ENCODE measurements around the gene C8A.

DNA sequence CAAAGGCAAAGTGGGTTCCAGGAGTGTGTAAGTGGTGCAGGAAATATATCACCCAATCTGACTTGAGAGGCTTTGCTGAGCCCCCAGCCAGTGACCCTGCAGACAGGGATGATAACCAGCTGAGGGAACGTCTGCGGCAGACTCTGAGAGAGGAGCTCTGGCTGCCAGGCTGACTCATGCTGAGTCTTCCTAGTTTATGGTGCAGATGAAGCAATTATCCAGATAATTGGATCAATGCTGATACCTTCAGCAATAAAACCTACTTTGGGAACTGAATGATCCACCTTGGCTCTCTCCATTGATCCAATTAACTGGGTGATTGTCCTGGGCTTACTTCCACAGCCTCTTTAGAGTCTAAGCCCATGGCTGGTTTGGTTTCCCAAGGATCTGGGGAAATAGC lies 103.9 kb downstream of the C8A start:
- TF ChIP-seq KAT7 (CRISPR knock-in tag; IDR thresholded peaks at IDR 0.05; ENCODE audit: borderline replicate concordance) (no peak), ZNF317 (CRISPR knock-in tag; IDR thresholded peaks at IDR 0.05; ENCODE audit: borderline replicate concordance, low read depth) (no peak), SP1 (CRISPR knock-in tag; conservative IDR thresholded peaks at IDR 0.05) (no peak)
- TF ChIP-seq, protein P1, sequence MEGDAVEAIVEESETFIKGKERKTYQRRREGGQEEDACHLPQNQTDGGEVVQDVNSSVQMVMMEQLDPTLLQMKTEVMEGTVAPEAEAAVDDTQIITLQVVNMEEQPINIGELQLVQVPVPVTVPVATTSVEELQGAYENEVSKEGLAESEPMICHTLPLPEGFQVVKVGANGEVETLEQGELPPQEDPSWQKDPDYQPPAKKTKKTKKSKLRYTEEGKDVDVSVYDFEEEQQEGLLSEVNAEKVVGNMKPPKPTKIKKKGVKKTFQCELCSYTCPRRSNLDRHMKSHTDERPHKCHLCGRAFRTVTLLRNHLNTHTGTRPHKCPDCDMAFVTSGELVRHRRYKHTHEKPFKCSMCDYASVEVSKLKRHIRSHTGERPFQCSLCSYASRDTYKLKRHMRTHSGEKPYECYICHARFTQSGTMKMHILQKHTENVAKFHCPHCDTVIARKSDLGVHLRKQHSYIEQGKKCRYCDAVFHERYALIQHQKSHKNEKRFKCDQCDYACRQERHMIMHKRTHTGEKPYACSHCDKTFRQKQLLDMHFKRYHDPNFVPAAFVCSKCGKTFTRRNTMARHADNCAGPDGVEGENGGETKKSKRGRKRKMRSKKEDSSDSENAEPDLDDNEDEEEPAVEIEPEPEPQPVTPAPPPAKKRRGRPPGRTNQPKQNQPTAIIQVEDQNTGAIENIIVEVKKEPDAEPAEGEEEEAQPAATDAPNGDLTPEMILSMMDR (IDR thresholded peaks at IDR 0.05) = no peak
- TF ChIP-seq, protein P2, sequence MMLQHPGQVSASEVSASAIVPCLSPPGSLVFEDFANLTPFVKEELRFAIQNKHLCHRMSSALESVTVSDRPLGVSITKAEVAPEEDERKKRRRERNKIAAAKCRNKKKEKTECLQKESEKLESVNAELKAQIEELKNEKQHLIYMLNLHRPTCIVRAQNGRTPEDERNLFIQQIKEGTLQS (CRISPR knock-in tag; conservative IDR thresholded peaks at IDR 0.05) = no peak
- TF ChIP-seq, protein P3, sequence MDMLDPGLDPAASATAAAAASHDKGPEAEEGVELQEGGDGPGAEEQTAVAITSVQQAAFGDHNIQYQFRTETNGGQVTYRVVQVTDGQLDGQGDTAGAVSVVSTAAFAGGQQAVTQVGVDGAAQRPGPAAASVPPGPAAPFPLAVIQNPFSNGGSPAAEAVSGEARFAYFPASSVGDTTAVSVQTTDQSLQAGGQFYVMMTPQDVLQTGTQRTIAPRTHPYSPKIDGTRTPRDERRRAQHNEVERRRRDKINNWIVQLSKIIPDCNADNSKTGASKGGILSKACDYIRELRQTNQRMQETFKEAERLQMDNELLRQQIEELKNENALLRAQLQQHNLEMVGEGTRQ (CRISPR knock-in tag; IDR thresholded peaks at IDR 0.05) = no peak
- TF ChIP-seq, protein P4, sequence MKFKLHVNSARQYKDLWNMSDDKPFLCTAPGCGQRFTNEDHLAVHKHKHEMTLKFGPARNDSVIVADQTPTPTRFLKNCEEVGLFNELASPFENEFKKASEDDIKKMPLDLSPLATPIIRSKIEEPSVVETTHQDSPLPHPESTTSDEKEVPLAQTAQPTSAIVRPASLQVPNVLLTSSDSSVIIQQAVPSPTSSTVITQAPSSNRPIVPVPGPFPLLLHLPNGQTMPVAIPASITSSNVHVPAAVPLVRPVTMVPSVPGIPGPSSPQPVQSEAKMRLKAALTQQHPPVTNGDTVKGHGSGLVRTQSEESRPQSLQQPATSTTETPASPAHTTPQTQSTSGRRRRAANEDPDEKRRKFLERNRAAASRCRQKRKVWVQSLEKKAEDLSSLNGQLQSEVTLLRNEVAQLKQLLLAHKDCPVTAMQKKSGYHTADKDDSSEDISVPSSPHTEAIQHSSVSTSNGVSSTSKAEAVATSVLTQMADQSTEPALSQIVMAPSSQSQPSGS (CRISPR knock-in tag; IDR thresholded peaks at IDR 0.05; ENCODE audit: borderline replicate concordance, low read depth) = no peak
